GM12875 (cell line): ENCODE measurements around the gene PRKD1.

Experiments used
- H3K4me3 ChIP-seq: one replicate; pipeline ENCODE4 v1.5.1; 2011; ENCODE audit warnings: low read depth, low read length, control low read depth
- TF ChIP-seq, protein P1 (sequence below): IDR thresholded peaks from 2 replicates; pipeline ENCODE4 v1.5.1; 2011; ENCODE audit warnings: low read depth, mild to moderate bottlenecking, control low read depth, inconsistent platforms, low read length, moderate library complexity, borderline replicate concordance; ENCODE audit not compliant: insufficient read depth

Gene PRKD1

DNA sequence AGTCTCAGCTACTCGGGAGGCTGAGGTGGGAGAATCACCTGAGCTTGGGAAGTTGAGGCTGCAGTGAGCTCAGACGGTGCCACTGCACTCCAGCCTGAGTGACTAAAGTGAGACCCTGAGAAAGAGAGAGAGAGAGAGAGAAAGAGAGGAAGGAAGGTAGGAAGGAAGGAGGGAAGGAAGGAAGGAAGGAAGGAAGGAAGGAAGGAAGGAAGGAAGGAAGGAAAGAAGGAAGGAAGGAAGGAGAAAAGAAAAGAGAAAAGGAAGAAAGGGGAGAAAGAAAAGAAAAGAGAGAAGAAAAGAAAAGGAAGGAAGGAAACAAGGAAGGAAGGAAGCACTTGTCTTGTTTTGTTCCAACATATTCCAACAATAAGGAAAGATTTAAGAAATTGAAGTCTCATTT lies 7.8 kb downstream of the PRKD1 start:
- H3K4me3 ChIP-seq, result no peak overlapping the region
- TF ChIP-seq, protein P1, sequence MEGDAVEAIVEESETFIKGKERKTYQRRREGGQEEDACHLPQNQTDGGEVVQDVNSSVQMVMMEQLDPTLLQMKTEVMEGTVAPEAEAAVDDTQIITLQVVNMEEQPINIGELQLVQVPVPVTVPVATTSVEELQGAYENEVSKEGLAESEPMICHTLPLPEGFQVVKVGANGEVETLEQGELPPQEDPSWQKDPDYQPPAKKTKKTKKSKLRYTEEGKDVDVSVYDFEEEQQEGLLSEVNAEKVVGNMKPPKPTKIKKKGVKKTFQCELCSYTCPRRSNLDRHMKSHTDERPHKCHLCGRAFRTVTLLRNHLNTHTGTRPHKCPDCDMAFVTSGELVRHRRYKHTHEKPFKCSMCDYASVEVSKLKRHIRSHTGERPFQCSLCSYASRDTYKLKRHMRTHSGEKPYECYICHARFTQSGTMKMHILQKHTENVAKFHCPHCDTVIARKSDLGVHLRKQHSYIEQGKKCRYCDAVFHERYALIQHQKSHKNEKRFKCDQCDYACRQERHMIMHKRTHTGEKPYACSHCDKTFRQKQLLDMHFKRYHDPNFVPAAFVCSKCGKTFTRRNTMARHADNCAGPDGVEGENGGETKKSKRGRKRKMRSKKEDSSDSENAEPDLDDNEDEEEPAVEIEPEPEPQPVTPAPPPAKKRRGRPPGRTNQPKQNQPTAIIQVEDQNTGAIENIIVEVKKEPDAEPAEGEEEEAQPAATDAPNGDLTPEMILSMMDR, result no peak

DNA sequence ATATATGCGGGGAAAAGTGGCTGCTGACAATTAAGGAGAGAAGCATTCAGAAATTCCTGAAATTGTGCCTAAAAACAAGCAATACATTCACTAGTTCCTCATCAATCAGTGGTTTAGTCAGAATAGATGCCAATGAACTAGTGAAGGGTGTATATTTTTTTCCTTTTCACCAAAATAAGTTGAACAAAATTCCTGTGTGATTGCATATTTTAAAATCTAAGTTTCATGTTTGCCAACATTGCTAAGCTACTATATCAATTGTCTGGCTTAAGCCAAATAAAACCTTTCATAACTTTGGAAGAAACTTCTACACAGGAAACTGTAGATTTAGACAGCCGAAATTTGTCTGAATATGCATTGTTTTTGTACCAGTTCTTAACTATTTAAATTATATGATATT lies 8.7 kb downstream of the PRKD1 start:
- TF ChIP-seq, protein P1, result no peak
- no peak overlapping the region for H3K4me3 ChIP-seq

DNA sequence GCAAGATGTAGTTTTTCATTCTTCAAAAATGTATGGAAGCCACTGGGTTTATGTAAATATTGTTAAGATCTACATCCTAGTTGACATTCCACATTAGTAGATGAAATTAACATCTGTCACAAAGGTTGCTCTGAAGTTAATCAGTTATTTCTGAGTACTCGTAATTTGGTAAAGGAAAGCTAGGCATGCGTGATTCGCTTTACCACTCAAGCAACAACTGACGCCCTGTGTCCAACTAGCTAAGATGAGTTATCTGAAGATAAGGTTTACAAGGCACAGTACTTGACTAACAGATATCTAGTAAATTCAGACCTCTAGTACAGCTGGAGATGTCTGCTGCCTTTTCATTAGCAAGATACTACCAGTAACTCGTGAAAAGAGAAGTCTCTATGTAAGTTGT lies 14.1 kb downstream of the PRKD1 start:
- TF ChIP-seq, protein P1, result no peak
- H3K4me3 ChIP-seq, result no peak overlapping the region

DNA sequence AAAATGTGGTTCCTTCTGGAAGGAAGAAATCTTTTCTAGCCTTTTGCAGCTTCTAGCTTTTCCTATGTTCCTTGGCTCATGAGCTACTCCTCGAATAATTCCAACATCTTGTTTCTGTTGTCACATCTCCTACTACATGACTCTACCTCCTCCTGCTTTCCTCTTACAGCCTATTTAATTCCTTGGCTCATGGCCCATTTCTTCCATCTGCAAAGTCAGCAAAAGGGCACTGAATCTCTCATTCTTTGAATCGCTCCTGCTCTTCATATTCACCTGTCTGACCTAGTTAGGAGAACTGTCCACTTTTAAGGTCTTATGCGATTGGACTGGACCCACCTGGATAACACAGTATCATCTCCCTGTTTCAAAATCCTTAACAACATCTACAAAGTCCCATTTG lies 15.8 kb downstream of the PRKD1 start:
- TF ChIP-seq, protein P1, result no peak
- H3K4me3 ChIP-seq, result no peak overlapping the region

DNA sequence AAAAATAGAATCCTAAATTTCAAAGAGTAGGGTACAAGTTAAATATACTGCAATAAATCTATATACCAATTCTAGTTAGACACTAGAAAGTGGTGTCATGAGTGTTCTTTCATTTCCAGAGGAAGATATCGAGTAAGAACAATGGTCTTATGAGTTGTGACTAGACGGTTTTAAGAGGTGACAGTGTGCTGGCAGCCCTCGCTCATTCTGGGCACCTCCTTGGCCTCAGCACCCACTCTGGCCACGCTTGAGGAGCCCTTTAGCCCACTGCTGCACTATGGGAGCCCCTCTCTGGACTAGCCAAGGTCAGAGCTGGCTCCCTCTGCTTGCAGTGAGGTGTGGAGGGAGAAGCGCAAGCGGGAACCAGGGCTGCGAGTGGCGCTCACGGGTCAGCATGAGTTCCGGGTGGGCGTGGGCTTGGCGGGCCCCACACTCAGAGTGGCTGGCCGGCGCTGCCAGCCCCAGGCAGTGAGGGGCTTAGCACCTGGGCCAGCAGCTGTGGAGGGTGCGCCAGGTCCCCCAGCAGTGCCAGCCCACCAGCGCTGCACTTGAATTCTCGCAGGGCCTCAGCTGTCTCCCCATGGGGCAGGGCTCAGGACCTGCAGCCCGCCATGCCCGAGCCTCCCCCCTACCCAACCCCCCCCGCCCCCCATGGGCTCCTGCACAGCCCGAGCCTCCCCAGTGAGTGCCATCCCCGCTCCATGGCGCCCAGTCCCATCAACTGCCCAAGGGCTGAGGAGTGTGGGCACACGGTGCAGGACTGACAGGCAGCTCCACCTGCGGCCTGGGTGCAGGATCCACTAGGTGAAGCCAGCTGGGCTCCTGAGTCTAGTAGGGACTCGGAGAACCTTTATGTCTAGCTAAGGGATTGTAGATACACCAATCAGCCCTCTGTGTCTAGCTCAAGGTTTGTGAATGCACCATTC lies 18.7 kb downstream of the PRKD1 start:
- TF ChIP-seq, protein P1, result no peak

DNA sequence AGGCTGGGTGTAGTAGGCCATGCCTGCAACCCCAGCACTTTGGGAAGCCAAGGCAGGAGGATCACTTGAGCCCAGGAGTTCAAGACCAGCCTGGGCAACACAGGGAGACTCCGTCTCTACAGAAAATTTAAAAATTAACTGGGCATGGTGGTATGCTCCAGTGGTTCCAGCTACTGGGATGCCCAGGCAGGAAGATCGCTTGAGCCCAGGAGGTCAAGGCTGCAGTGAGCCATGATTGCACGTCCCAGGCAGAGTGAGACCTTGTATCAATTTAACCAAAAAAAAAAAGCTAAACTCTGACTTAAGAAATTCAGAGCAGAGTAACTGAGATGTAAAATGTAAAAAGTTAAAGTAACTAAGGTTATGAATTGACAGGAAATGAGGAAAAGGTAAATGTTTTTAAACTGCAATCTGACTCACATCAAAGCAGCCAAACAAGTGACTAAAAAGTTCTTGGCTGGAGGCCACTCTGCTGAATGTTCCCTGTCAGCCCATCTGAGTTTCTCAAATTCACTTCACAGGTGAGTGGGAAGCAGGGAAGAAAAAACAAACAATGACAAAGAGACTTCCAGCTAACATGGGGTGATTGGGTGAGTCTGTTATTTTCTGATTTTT lies 21.3 kb downstream of the PRKD1 start:
- H3K4me3 ChIP-seq, result no peak overlapping the region
- TF ChIP-seq, protein P1, result no peak

More for the DNA sequence above, 18.7 kb downstream of the PRKD1 start:
- H3K4me3 ChIP-seq, result no peak overlapping the region
